Tibial artery (tissue), 4 donors: Measurements from ENCODE around the gene GNPTAB.

Experiments used
- DNase-seq, 2 donors: peaks; one replicate each; pipeline ENCODE4 v3.0.0-alpha.2; 2019
- H3K27ac ChIP-seq, 2 donors: fragments of 200-600 bp; sonication (generic) in 1 of 2; 1 replicate in 1 of 2; 2 replicates in 1 of 2; pipeline ENCODE4 v1.5.1; 2018 to 2019; ENCODE audit warnings: mild to moderate bottlenecking in 1 of 2
- H3K27me3 ChIP-seq, 2 donors: fragments of 200-600 bp; sonication (generic) in 1 of 2; one replicate each; pipeline versions ENCODE4 v1.5.1 to v1.6.0; 2016 to 2019
- H3K36me3 ChIP-seq, 3 donors: fragments of 200-600 bp; sonication (generic) in 2 of 3; one replicate each; pipeline ENCODE4 v1.5.1; 2016 to 2019; ENCODE audit warnings: mild to moderate bottlenecking in 2 of 3
- H3K4me1 ChIP-seq, 4 donors: fragments of 200-600 bp; sonication (generic) in 2 of 4; 1 replicate in 3 of 4; 2 replicates in 1 of 4; pipeline ENCODE4 v1.5.1; 2016 to 2019
- H3K4me3 ChIP-seq, 2 donors: fragments of 200-600 bp; sonication (generic) in 1 of 2; 1 replicate in 1 of 2; 2 replicates in 1 of 2; pipeline ENCODE4 v1.5.1; 2018 to 2019; ENCODE audit warnings: mild to moderate bottlenecking in 2 of 2
- H3K9me3 ChIP-seq, 3 donors: fragments of 200-600 bp; sonication (generic) in 1 of 3; one replicate each; pipeline ENCODE4 v1.5.1; 2016 to 2019
- CTCF ChIP-seq, 2 experiments: fragments of 200-600 bp in 1 of 2; fragments of 450-650 bp in 1 of 2; IDR thresholded peaks; one replicate each; pipeline ENCODE4 v1.5.1; 2017 to 2019; ENCODE audit warnings: antibody characterized with exemption in 2 of 2, mild to moderate bottlenecking in 1 of 2, moderate library complexity in 1 of 2
- intact Hi-C: fragments of 100-400 bp; cut with DNase I; formaldehyde crosslinking; loops from one replicate; pipeline ENCODE4 v1.15.0; 2023; ENCODE audit warnings: low total_unique reads

The GNPTAB gene

GRCh38 chr12:101845137-101845711 is 14.5 kb upstream of the GNPTAB start:
- TF ChIP-seq CTCF (IDR thresholded peaks at IDR 0.05), result no peak
- intact Hi-C loops, result no loop called here
- Histone ChIP-seq H3K4me1 (no peaks in the 10 kb centered on the region), H3K9me3 (no peaks in the 10 kb centered on the region), H3K4me3 (no peak overlapping the region), H3K36me3 (no peaks in the 10 kb centered on the region), H3K27me3 (no peaks in the 10 kb centered on the region), H3K27ac (no peak overlapping the region)
- no peak for DNase-seq

GRCh38 chr12:101841069-101841468 is 10.3 kb upstream of the GNPTAB start:
- H3K9me3 ChIP-seq, result no peaks in the 10 kb centered on the region
- intact Hi-C loops, result loop anchor here (2.0 kb wide), 1 partner anchor 64 kb away; no protein-coding TSS in a partner anchor
- H3K27me3 ChIP-seq, result no peaks in the 10 kb centered on the region
- H3K36me3 ChIP-seq, result no peaks in the 10 kb centered on the region
- DNase-seq, result no peak
- H3K27ac ChIP-seq, result no peak overlapping the region
- TF ChIP-seq CTCF (IDR thresholded peaks at IDR 0.05), result no peak
- H3K4me1 ChIP-seq, result no peaks in the 10 kb centered on the region
- no peak overlapping the region for H3K4me3 ChIP-seq

- peaks cover 0 to 4% (median 0%) of the 10 kb centered on the region in 4 donors for H3K4me1 ChIP-seq
- H3K36me3 ChIP-seq, result no peaks in the 10 kb centered on the region
- H3K9me3 ChIP-seq, result no peaks in the 10 kb centered on the region
- no peak overlapping the region for H3K4me3 ChIP-seq
- peak; percentile 69 to 74 for DNase-seq
- intact Hi-C loops, result loop anchor here (2.0 kb wide), 1 partner anchor 63 kb away; no protein-coding TSS in a partner anchor
- no peaks in the 10 kb centered on the region for H3K27me3 ChIP-seq
- peak; percentile 74 to 90 for TF ChIP-seq CTCF (IDR thresholded peaks at IDR 0.05)
- H3K27ac ChIP-seq, result no peak overlapping the region
Observed at GRCh38 chr12:101839324-101840283, 8.8 kb upstream of the GNPTAB start.

- Histone ChIP-seq H3K36me3 (no peaks in the 10 kb centered on the region), H3K27me3 (no peaks in the 10 kb centered on the region), H3K4me3 (no peak overlapping the region), H3K4me1 (peaks cover 0 to 4% (median 0%) of the 10 kb centered on the region in 4 donors), H3K27ac (no peak overlapping the region), H3K9me3 (no peaks in the 10 kb centered on the region)
- intact Hi-C loops, result no loop called here
- no peak for TF ChIP-seq CTCF (IDR thresholded peaks at IDR 0.05)
- no peak for DNase-seq
Observed at GRCh38 chr12:101838628-101839323, 8.0 kb upstream of the GNPTAB start.

- Histone ChIP-seq H3K4me3 (no peak overlapping the region), H3K4me1 (peaks cover 0 to 17% (median 9%) of the 10 kb centered on the region in 4 donors), H3K9me3 (no peaks in the 10 kb centered on the region), H3K36me3 (no peaks in the 10 kb centered on the region), H3K27me3 (no peaks in the 10 kb centered on the region), H3K27ac (no peak overlapping the region)
- intact Hi-C loops, result no loop called here
- no peak for TF ChIP-seq CTCF (IDR thresholded peaks at IDR 0.05)
- DNase-seq, result no peak
Observed at GRCh38 chr12:101832030-101832429, 1.3 kb upstream of the GNPTAB start.
